Measurements from ENCODE around the gene FOXS1. TPM values are rescaled to one million over a fixed set of nuclear protein-coding genes. Genes with fewer than 3 reads are reported as not detected.
"Not testable (repeated sequence)": the region's sequence is repeated elsewhere in the genome, so short reads cannot be mapped to it uniquely, and the experiment has no call there.

The FOXS1 gene
- total RNA-seq, 4 donors from 2014 or later = 0.33 TPM; not detected in 3

DNA sequence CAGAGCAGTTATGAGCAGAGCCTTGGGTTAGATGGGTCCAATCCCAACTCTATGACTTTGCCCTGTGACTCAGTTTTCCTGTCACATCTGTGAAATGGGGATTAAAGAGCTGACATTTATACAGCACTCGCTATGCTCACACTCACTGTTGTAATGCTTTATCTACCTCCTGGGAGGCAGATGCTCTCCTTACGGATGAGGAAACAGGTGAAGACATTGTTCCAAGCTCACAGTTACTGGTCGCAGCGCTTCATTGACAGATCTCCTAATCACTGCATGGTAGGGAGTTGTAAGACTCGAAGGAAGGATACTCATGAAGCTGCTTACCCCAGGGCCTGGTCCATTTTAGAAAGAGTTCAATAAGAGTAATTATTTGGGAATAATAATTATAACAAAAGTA is 29.2 kb downstream of the FOXS1 start:
- no peaks in the 10 kb centered on the region for H3K27me3 ChIP-seq
- no peak for DNase-seq
- peak overlapping the region; percentile 87 to 95 (median 93) for H3K27ac ChIP-seq
- peaks cover 68 to 86% of the 10 kb centered on the region in 2 donors for H3K4me1 ChIP-seq
- no peak for TF ChIP-seq POLR2A (IDR thresholded peaks at IDR 0.05)
- TF ChIP-seq, protein P1, sequence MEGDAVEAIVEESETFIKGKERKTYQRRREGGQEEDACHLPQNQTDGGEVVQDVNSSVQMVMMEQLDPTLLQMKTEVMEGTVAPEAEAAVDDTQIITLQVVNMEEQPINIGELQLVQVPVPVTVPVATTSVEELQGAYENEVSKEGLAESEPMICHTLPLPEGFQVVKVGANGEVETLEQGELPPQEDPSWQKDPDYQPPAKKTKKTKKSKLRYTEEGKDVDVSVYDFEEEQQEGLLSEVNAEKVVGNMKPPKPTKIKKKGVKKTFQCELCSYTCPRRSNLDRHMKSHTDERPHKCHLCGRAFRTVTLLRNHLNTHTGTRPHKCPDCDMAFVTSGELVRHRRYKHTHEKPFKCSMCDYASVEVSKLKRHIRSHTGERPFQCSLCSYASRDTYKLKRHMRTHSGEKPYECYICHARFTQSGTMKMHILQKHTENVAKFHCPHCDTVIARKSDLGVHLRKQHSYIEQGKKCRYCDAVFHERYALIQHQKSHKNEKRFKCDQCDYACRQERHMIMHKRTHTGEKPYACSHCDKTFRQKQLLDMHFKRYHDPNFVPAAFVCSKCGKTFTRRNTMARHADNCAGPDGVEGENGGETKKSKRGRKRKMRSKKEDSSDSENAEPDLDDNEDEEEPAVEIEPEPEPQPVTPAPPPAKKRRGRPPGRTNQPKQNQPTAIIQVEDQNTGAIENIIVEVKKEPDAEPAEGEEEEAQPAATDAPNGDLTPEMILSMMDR (IDR thresholded peaks at IDR 0.05 in 4 of 5, conservative IDR thresholded peaks at IDR 0.05 in 1 of 5) = no peak
- intact Hi-C loops (cut with DNase I; ENCODE audit: low total_unique reads) = loop anchor here (5.0 kb wide), 1 partner anchor 144 kb away; no protein-coding TSS in a partner anchor
- H3K4me3 ChIP-seq = no peak overlapping the region
- in situ Hi-C loops (cut with MboI; ENCODE audit: low sequenced_read_pairs in 4 of 4) = loop anchor here in 2 of 4 donors (10.0 to 25.0 kb wide), 2 partner anchors 71 to 154 kb away; no protein-coding TSS in a partner anchor
- ATAC-seq = no peak
- no peaks in the 10 kb centered on the region for H3K36me3 ChIP-seq
- no peaks in the 10 kb centered on the region for H3K9me3 ChIP-seq

- Histone ChIP-seq H3K4me1 (peaks cover 69 to 86% of the 10 kb centered on the region in 2 donors), H3K4me3 (peak overlapping the region in 1 of 4 donors; percentile 22), H3K36me3 (no peaks in the 10 kb centered on the region), H3K27ac (peak overlapping the region; percentile 87 to 95 (median 93)), H3K27me3 (no peaks in the 10 kb centered on the region), H3K9me3 (no peaks in the 10 kb centered on the region)
- TF ChIP-seq POLR2A (IDR thresholded peaks at IDR 0.05) = no peak
- TF ChIP-seq, protein P1 (IDR thresholded peaks at IDR 0.05 in 4 of 5, conservative IDR thresholded peaks at IDR 0.05 in 1 of 5) = no peak
- intact Hi-C loops (cut with DNase I; ENCODE audit: low total_unique reads) (loop anchor here (5.0 kb wide), 1 partner anchor 143 kb away; no protein-coding TSS in a partner anchor), in situ Hi-C loops (cut with MboI; ENCODE audit: low sequenced_read_pairs in 4 of 4) (loop anchor here in 2 of 4 donors (10.0 to 25.0 kb wide), 2 partner anchors 71 to 153 kb away; no protein-coding TSS in a partner anchor)
- DNase-seq = peak in 1 of 2 donors; percentile 78
- peak; percentile 42 to 58 for ATAC-seq
Observed at GRCh38 chr20:31815408-31816188, 29.8 kb downstream of the FOXS1 start.

GRCh38 chr20:31814142-31814541 is 31.3 kb downstream of the FOXS1 start:
- DNase-seq; H3K4me3 ChIP-seq; intact Hi-C loops (cut with DNase I; ENCODE audit: low total_unique reads); H3K36me3 ChIP-seq; H3K27me3 ChIP-seq; ATAC-seq; H3K9me3 ChIP-seq: not testable (repeated sequence)
- H3K27ac ChIP-seq = peak overlapping the region; percentile 87 to 95 (median 93)
- H3K4me1 ChIP-seq = peaks cover 74 to 82% of the 10 kb centered on the region in 2 donors
- in situ Hi-C loops (cut with MboI; ENCODE audit: low sequenced_read_pairs in 4 of 4) = loop anchor here in 2 of 4 donors (10.0 to 25.0 kb wide), 2 partner anchors 69 to 152 kb away; no protein-coding TSS in a partner anchor

DNA sequence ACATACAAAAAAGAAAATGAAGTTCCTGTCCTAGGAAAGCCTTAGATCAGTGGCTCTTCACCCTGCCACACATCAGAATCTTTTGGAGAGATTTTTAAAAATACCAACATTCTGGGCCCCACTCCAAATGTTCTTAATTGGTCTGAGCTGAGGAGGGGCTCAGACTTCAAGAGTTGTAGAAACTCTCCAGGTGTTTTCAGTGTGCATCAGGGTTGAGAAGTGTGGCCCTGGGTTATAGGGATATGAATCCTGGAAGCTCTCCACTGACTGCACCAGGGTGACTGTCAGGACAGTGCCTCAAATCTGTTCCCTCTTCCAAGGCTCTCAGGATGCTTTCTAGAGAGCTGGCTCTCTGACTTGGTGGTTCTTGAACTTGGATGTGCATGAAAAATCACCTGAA is 31.8 kb downstream of the FOXS1 start:
- intact Hi-C loops (cut with DNase I; ENCODE audit: low total_unique reads) (no loop called here), in situ Hi-C loops (cut with MboI; ENCODE audit: low sequenced_read_pairs in 4 of 4) (loop anchor here in 2 of 4 donors (10.0 to 25.0 kb wide), 2 partner anchors 69 to 151 kb away; no protein-coding TSS in a partner anchor)
- peak overlapping the region; percentile 87 to 95 (median 93) for H3K27ac ChIP-seq
- no peaks in the 10 kb centered on the region for H3K9me3 ChIP-seq
- no peak overlapping the region for H3K4me3 ChIP-seq
- no peak for ATAC-seq
- TF ChIP-seq, protein P1 (IDR thresholded peaks at IDR 0.05 in 4 of 5, conservative IDR thresholded peaks at IDR 0.05 in 1 of 5) = no peak
- no peak for TF ChIP-seq POLR2A (IDR thresholded peaks at IDR 0.05)
- no peaks in the 10 kb centered on the region for H3K36me3 ChIP-seq
- no peaks in the 10 kb centered on the region for H3K27me3 ChIP-seq
- DNase-seq = no peak
- H3K4me1 ChIP-seq = peaks cover 70 to 77% of the 10 kb centered on the region in 2 donors

All from gastrocnemius medialis (tissue), 4 donors.